Medulla oblongata (tissue), 1 donor: Measurements from ENCODE around the gene GRIN3A.
"Not testable (repeated sequence)": the region's sequence is repeated elsewhere in the genome, so short reads cannot be mapped to it uniquely, and the experiment has no call there.

Experiments
- DNase-seq: peaks from one replicate; pipeline ENCODE4 v3.0.0-alpha.2; 2015; ENCODE audit errors: extremely low spot score

The GRIN3A gene

GRCh38 chr9:101578378-101578777 lies 160.1 kb downstream of the GRIN3A start:
- no peak for DNase-seq

GRCh38 chr9:101574731-101575333 lies 163.6 kb downstream of the GRIN3A start:
- DNase-seq = peak; percentile 7

GRCh38 chr9:101572316-101572715 lies 166.1 kb downstream of the GRIN3A start:
- no peak for DNase-seq

- no peak for DNase-seq
These were observed 167.3 kb downstream of the GRIN3A start for GRCh38 chr9:101571114-101571513.

- DNase-seq = no peak
These were observed 168.5 kb downstream of the GRIN3A start for GRCh38 chr9:101569741-101570501.

- no peak for DNase-seq
These were observed 170.6 kb downstream of the GRIN3A start for GRCh38 chr9:101567725-101568350.

GRCh38 chr9:101566904-101567724 lies 171.3 kb downstream of the GRIN3A start:
- DNase-seq = no peak

- DNase-seq = no peak
These were observed 174.2 kb downstream of the GRIN3A start for GRCh38 chr9:101564252-101564651.

- DNase-seq = no peak
These were observed 175.5 kb downstream of the GRIN3A start for GRCh38 chr9:101562966-101563365.

- DNase-seq = no peak
These were observed 176.7 kb downstream of the GRIN3A start for GRCh38 chr9:101561740-101562139.

- not testable (repeated sequence) for DNase-seq
These were observed 188.9 kb downstream of the GRIN3A start for GRCh38 chr9:101549472-101550098.

- no peak for DNase-seq
These were observed 195.2 kb downstream of the GRIN3A start for GRCh38 chr9:101543098-101543735.

GRCh38 chr9:101540069-101540468 lies 198.4 kb downstream of the GRIN3A start:
- no peak for DNase-seq

- no peak for DNase-seq
These were observed 201.5 kb downstream of the GRIN3A start for GRCh38 chr9:101536938-101537337.

GRCh38 chr9:101536351-101536750 lies 202.1 kb downstream of the GRIN3A start:
- DNase-seq = no peak

- peak; percentile 100 for DNase-seq
These were observed 204.9 kb downstream of the GRIN3A start, which contains the start of gene RNF20 for GRCh38 chr9:101533334-101534204. RNF20 (plus strand) TSS chr9:101533853; CDS start chr9:101535424, 1,571 bp downstream.

- DNase-seq = peak; percentile 93
These were observed 208.3 kb downstream of the GRIN3A start for GRCh38 chr9:101530076-101530711.

- no peak for DNase-seq
These were observed 210.4 kb downstream of the GRIN3A start for GRCh38 chr9:101528015-101528414.

- no peak for DNase-seq
These were observed 211.4 kb downstream of the GRIN3A start for GRCh38 chr9:101527066-101527465.
